Nephron (organoid): ENCODE measurements around the gene ITGA1.

ENCODE experiments used
- H3K27ac Mint-ChIP-seq, 3 experiments: 2 replicates each; pipeline ENCODE4 v1.8.0; 2020; ENCODE audit warnings: mixed read lengths in 3 of 3, mild to moderate bottlenecking in 2 of 3, moderate library complexity in 1 of 3
- H3K27me3 Mint-ChIP-seq: 2 replicates; pipeline ENCODE4 v1.8.0; 2021; ENCODE audit warnings: low read depth, mild to moderate bottlenecking, moderate library complexity, mixed read lengths
- H3K36me3 Mint-ChIP-seq: 2 replicates; pipeline ENCODE4 v1.8.0; 2020; ENCODE audit warnings: low read depth, mixed read lengths
- H3K4me1 Mint-ChIP-seq: 2 replicates; pipeline ENCODE4 v1.8.0; 2020; ENCODE audit warnings: mixed read lengths
- H3K4me3 Mint-ChIP-seq, 3 experiments: 2 replicates each; pipeline ENCODE4 v1.8.0; 2020; ENCODE audit warnings: mild to moderate bottlenecking in 3 of 3, mixed read lengths in 3 of 3, moderate library complexity in 2 of 3
- H3K9me3 Mint-ChIP-seq: 2 replicates; pipeline ENCODE4 v1.8.0; 2020; ENCODE audit warnings: mixed read lengths
- CTCF ChIP-seq, 3 experiments: fragments of 200-600 bp; sonication (generic); IDR thresholded peaks; one replicate each; pipeline ENCODE4 v1.5.0; 2021; ENCODE audit warnings: antibody characterized with exemption in 3 of 3; ENCODE audit not compliant: unreplicated experiment in 3 of 3

The ITGA1 gene

DNA sequence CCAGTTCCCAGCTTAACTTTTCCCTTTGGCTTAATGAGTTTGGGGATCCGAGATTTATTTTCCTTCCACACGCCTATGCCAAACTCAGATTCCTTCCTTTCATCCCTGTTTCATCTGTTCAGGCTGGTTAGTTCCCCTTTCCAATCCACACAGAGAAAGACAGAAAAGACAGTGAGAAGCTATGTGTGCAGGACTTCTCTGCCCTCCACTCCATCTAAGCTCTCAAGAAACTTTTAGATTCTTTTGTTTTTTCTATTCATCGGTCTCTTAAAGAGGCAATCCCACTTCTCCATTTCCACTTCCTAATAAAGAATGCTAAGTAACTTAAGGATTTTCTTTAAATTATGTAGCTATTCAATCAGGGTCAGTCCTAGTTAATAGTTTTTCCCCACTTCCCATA is 11.2 kb downstream of the ITGA1 start:
- H3K27ac Mint-ChIP-seq = peak overlapping the region; percentile 96 to 98 (median 98)
- H3K36me3 Mint-ChIP-seq = peaks cover 9% of the 10 kb centered on the region
- peak overlapping the region; percentile 92 to 96 (median 93) for H3K4me3 Mint-ChIP-seq
- H3K9me3 Mint-ChIP-seq = no peaks in the 10 kb centered on the region
- TF ChIP-seq CTCF (IDR thresholded peaks at IDR 0.05; ENCODE audit: unreplicated experiment in 3 of 3) = no peak
- H3K4me1 Mint-ChIP-seq = peaks cover 45% of the 10 kb centered on the region
- H3K27me3 Mint-ChIP-seq = no peaks in the 10 kb centered on the region

GRCh38 chr5:52799358-52799982 is 11.8 kb downstream of the ITGA1 start:
- Mint-ChIP-seq H3K27me3 (no peaks in the 10 kb centered on the region), H3K4me3 (peak overlapping the region; percentile 92 to 96 (median 93)), H3K36me3 (peaks cover 14% of the 10 kb centered on the region), H3K27ac (peak overlapping the region; percentile 96 to 98 (median 98)), H3K9me3 (no peaks in the 10 kb centered on the region), H3K4me1 (peaks cover 51% of the 10 kb centered on the region)
- TF ChIP-seq CTCF (IDR thresholded peaks at IDR 0.05; ENCODE audit: unreplicated experiment in 3 of 3) = no peak

DNA sequence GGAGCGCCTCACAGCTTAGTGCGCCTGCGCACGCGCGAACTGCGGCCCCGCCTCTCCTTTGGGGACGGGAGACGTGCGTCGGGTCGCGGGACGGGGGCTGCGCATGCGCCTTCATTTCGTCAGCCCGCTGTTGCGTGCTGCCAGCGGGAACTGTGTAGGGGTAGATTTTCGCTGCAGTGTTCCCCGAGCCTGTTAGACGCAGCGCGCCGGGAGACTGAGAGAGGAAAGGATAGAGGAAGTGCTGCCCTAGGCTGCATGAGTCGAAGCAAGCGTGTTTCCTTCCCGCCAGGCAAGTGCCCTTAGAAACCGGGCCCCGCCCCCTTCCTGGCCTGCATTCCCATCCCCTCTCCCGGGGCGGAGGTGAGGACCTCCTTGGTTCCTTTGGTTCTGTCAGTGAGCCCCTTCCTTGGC is 12.3 kb downstream of the ITGA1 start:
- Mint-ChIP-seq H3K4me1 (peaks cover 55% of the 10 kb centered on the region), H3K27ac (peak overlapping the region; percentile 96 to 98 (median 98)), H3K36me3 (peaks cover 19% of the 10 kb centered on the region), H3K4me3 (peak overlapping the region; percentile 92 to 96 (median 93)), H3K27me3 (no peaks in the 10 kb centered on the region), H3K9me3 (no peaks in the 10 kb centered on the region)
- no peak for TF ChIP-seq CTCF (IDR thresholded peaks at IDR 0.05; ENCODE audit: unreplicated experiment in 3 of 3)

DNA sequence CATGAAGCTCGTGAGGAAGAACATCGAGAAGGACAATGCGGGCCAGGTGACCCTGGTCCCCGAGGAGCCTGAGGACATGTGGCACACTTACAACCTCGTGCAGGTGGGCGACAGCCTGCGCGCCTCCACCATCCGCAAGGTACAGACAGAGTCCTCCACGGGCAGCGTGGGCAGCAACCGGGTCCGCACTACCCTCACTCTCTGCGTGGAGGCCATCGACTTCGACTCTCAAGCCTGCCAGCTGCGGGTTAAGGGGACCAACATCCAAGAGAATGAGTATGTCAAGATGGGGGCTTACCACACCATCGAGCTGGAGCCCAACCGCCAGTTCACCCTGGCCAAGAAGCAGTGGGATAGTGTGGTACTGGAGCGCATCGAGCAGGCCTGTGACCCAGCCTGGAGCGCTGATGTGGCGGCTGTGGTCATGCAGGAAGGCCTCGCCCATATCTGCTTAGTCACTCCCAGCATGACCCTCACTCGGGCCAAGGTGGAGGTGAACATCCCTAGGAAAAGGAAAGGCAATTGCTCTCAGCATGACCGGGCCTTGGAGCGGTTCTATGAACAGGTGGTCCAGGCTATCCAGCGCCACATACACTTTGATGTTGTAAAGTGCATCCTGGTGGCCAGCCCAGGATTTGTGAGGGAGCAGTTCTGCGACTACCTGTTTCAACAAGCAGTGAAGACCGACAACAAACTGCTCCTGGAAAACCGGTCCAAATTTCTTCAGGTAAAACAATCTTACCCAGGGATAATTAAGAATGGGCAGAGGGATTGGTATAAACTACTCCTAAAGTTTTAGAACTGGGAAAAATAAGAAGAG is 12.9 kb downstream of the ITGA1 start:
- Mint-ChIP-seq H3K4me1 (peaks cover 59% of the 10 kb centered on the region), H3K27ac (peak overlapping the region; percentile 96 to 98 (median 98)), H3K9me3 (no peaks in the 10 kb centered on the region), H3K27me3 (no peaks in the 10 kb centered on the region), H3K4me3 (peak overlapping the region; percentile 92 to 96 (median 93)), H3K36me3 (peaks cover 24% of the 10 kb centered on the region)
- TF ChIP-seq CTCF (IDR thresholded peaks at IDR 0.05; ENCODE audit: unreplicated experiment in 3 of 3) = peak in 2 of 3 experiments; percentile 11 to 18

DNA sequence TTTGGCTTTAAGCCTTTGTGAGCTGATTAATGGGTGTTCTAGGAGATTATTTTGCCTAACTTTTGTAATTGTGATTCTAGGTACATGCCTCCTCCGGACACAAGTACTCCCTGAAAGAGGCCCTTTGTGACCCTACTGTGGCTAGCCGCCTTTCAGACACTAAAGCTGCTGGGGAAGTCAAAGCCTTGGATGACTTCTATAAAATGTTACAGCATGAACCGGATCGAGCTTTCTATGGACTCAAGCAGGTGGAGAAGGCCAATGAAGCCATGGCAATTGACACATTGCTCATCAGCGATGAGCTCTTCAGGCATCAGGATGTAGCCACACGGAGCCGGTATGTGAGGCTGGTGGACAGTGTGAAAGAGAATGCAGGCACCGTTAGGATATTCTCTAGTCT is 13.6 kb downstream of the ITGA1 start:
- Mint-ChIP-seq H3K9me3 (no peaks in the 10 kb centered on the region), H3K27me3 (no peaks in the 10 kb centered on the region), H3K4me1 (peaks cover 59% of the 10 kb centered on the region), H3K4me3 (peak overlapping the region; percentile 92 to 96 (median 93)), H3K36me3 (peaks cover 26% of the 10 kb centered on the region), H3K27ac (peak overlapping the region; percentile 96 to 98 (median 98))
- TF ChIP-seq CTCF (IDR thresholded peaks at IDR 0.05; ENCODE audit: unreplicated experiment in 3 of 3) = no peak
